Kidney epithelial cell (primary cell): ENCODE data around the gene SAFB. TPM values are rescaled to one million over a fixed set of nuclear protein-coding genes. Genes with fewer than 3 reads are reported as not detected.

Source experiments
- DNase-seq: peaks from one replicate; pipeline ENCODE4 v3.0.0-alpha.2; 2010; ENCODE audit warnings: low read depth
- H3K27me3 ChIP-seq: 2 replicates; pipeline ENCODE4 v1.6.0; 2011; ENCODE audit warnings: low read length; ENCODE audit not compliant: control insufficient read depth, insufficient read depth
- H3K36me3 ChIP-seq: 2 replicates; pipeline ENCODE4 v1.5.1; 2011; ENCODE audit warnings: low read length; ENCODE audit not compliant: control insufficient read depth, insufficient read depth
- H3K4me3 ChIP-seq: 2 replicates; pipeline ENCODE4 v1.5.1; 2011; ENCODE audit warnings: low read depth, mild to moderate bottlenecking, control low read depth, low read length
- CTCF ChIP-seq: IDR thresholded peaks from 2 replicates; pipeline ENCODE4 v1.5.1; 2011; ENCODE audit warnings: mild to moderate bottlenecking, moderate library complexity, low read length, control low read depth, inconsistent platforms; ENCODE audit not compliant: insufficient read depth, poor library complexity, severe bottlenecking
- total RNA-seq: library from RNA; depleted of rRNA; stranded (reverse); fragments of >200 nt; gene quantifications from 2 replicates; pipeline ENCODE4 v1.2.3, GENCODE V29; 2015

Gene SAFB
- total RNA-seq, 1 donor from 2014 or later, result 45.7 TPM

- no peaks in the 10 kb centered on the region for H3K27me3 ChIP-seq
- no peak for TF ChIP-seq CTCF
- no peak for DNase-seq
- H3K4me3 ChIP-seq, result no peak overlapping the region
- H3K36me3 ChIP-seq, result peaks cover 3% of the 10 kb centered on the region
Measured at GRCh38 chr19:5631567-5632240, 8.8 kb downstream of the SAFB start.

GRCh38 chr19:5632241-5632612, 9.3 kb downstream of the SAFB start:
- no peaks in the 10 kb centered on the region for H3K27me3 ChIP-seq
- peaks cover 2% of the 10 kb centered on the region for H3K36me3 ChIP-seq
- no peak overlapping the region for H3K4me3 ChIP-seq
- TF ChIP-seq CTCF, result no peak
- no peak for DNase-seq

- no peak for DNase-seq
- Histone ChIP-seq H3K36me3 (no peaks in the 10 kb centered on the region), H3K27me3 (no peaks in the 10 kb centered on the region), H3K4me3 (no peak overlapping the region)
- no peak for TF ChIP-seq CTCF
Measured at GRCh38 chr19:5632657-5633056, 9.8 kb downstream of the SAFB start.

- H3K4me3 ChIP-seq, result no peak overlapping the region
- H3K36me3 ChIP-seq, result no peaks in the 10 kb centered on the region
- no peak for TF ChIP-seq CTCF
- DNase-seq, result no peak
- no peaks in the 10 kb centered on the region for H3K27me3 ChIP-seq
Measured at GRCh38 chr19:5635427-5635826, 12.5 kb downstream of the SAFB start.

- H3K36me3 ChIP-seq, result no peaks in the 10 kb centered on the region
- no peak for DNase-seq
- no peak for TF ChIP-seq CTCF
- no peak overlapping the region for H3K4me3 ChIP-seq
- no peaks in the 10 kb centered on the region for H3K27me3 ChIP-seq
Measured at GRCh38 chr19:5637971-5638370, 15.1 kb downstream of the SAFB start.

- Histone ChIP-seq H3K27me3 (no peaks in the 10 kb centered on the region), H3K36me3 (no peaks in the 10 kb centered on the region), H3K4me3 (no peak overlapping the region)
- no peak for TF ChIP-seq CTCF
- no peak for DNase-seq
Measured at GRCh38 chr19:5641171-5641570, 18.3 kb downstream of the SAFB start.
